Subcutaneous adipose tissue (tissue), 4 donors: ENCODE measurements around the gene FGF5. TPM values are rescaled to one million over a fixed set of nuclear protein-coding genes. Genes with fewer than 3 reads are reported as not detected.

Source experiments
- CTCF ChIP-seq: fragments of 450-650 bp; IDR thresholded peaks from one replicate; pipeline ENCODE4 v1.5.1; 2016; ENCODE audit warnings: low read depth, mild to moderate bottlenecking, control low read depth, antibody characterized with exemption, moderate library complexity
- total RNA-seq, 4 donors: library from RNA; depleted of rRNA; stranded (reverse); fragments of >200 nt; gene quantifications; one replicate each; pipeline ENCODE4 v1.1.0, GENCODE V29; 2016

Gene FGF5
- total RNA-seq, 4 donors from 2014 or later: not detected

- TF ChIP-seq CTCF: no peak
Measured at GRCh38 chr4:80308466-80308822, 42.0 kb downstream of the FGF5 start.

- no peak for TF ChIP-seq CTCF
Measured at GRCh38 chr4:80309294-80310004, 43.0 kb downstream of the FGF5 start.

GRCh38 chr4:80311130-80311529 lies 44.7 kb downstream of the FGF5 start:
- TF ChIP-seq CTCF: no peak

GRCh38 chr4:80312124-80312523 lies 45.7 kb downstream of the FGF5 start:
- no peak for TF ChIP-seq CTCF

GRCh38 chr4:80313627-80314026 lies 47.2 kb downstream of the FGF5 start:
- TF ChIP-seq CTCF: no peak

DNA sequence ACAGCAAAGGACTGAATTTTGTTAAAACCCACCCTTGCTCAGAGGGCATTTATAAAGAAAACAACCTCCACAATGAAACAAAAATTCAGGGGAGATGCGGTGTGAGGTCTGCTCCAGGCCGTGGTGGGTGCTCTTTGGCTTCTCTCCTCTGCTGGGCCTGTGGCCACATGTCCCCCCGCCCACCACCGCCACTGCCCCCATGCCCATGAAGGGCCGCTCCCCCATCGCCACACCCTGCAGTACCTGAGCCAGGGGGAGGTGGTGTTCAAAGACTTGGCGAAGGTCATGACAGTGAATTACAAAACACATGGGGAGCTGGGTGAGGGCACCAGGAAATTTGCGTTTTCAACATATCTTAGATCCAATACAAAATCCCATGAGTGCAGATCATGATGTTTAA lies 54.9 kb downstream of the FGF5 start:
- TF ChIP-seq CTCF: no peak

DNA sequence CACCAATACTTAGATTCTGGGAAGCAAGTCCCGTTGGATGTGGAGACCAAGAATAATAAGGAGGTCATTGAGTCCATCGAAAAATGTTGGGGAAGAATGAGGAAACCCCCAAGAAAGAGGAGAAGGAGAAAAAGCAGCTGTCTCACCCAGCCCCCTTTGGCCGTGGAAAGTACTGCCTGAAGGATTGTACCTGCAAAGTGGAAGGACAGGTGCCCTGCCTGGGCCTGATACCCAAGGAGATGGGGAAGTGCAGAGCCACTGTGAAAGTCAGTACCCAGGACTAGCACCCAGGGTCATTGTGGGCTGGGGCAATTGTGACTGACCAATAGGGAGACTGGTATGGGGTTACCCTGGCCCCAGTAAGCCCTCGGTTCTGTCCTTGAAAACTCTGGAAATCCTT lies 55.3 kb downstream of the FGF5 start:
- TF ChIP-seq CTCF: no peak
